NCI-H187 treated with DMSO at 0.1 percent for 48 hours (cell line): Measurements from ENCODE around the gene SOHLH1.
"Not testable (repeated sequence)": the region's sequence is repeated elsewhere in the genome, so short reads cannot be mapped to it uniquely, and the experiment has no call there.

Source experiments
- DNase-seq: peaks from one replicate; lab custom pipeline; 2025; lab: John Stamatoyannopoulos, UW

The SOHLH1 gene

GRCh38 chr9:135678236-135679017 is 20.9 kb downstream of the SOHLH1 start:
- no peak for DNase-seq

- no peak for DNase-seq
Observed at GRCh38 chr9:135677641-135678168, 21.6 kb downstream of the SOHLH1 start.

- DNase-seq: no peak
Observed at GRCh38 chr9:135676891-135677290, 22.4 kb downstream of the SOHLH1 start.

- DNase-seq: no peak
Observed at GRCh38 chr9:135674977-135675376, 24.3 kb downstream of the SOHLH1 start.

- no peak for DNase-seq
Observed at GRCh38 chr9:135673941-135674340, 25.3 kb downstream of the SOHLH1 start.

GRCh38 chr9:135672786-135673185 is 26.5 kb downstream of the SOHLH1 start:
- not testable (repeated sequence) for DNase-seq

GRCh38 chr9:135671591-135672041 is 27.7 kb downstream of the SOHLH1 start:
- DNase-seq: no peak

GRCh38 chr9:135670721-135671590 is 28.3 kb downstream of the SOHLH1 start:
- no peak for DNase-seq

GRCh38 chr9:135669616-135670285 is 29.5 kb downstream of the SOHLH1 start:
- no peak for DNase-seq

GRCh38 chr9:135669018-135669417 is 30.3 kb downstream of the SOHLH1 start:
- DNase-seq: not testable (repeated sequence)

- no peak for DNase-seq
Observed at GRCh38 chr9:135667463-135668001, 31.7 kb downstream of the SOHLH1 start.

GRCh38 chr9:135666534-135667462 is 32.5 kb downstream of the SOHLH1 start:
- DNase-seq: no peak

GRCh38 chr9:135665795-135666189 is 33.5 kb downstream of the SOHLH1 start:
- no peak for DNase-seq

GRCh38 chr9:135664801-135665794 is 34.2 kb downstream of the SOHLH1 start:
- no peak for DNase-seq

- no peak for DNase-seq
Observed at GRCh38 chr9:135664266-135664665, 35.0 kb downstream of the SOHLH1 start.

GRCh38 chr9:135663857-135664256 is 35.4 kb downstream of the SOHLH1 start:
- no peak for DNase-seq

GRCh38 chr9:135663451-135663770 is 35.9 kb downstream of the SOHLH1 start:
- no peak for DNase-seq

- DNase-seq: no peak
Observed at GRCh38 chr9:135662758-135663450, 36.4 kb downstream of the SOHLH1 start, which contains the start of gene LCN9. Gene LCN9, plus strand, starts transcription at chr9:135663309. Its CDS starts 13 bp downstream, at chr9:135663322.
